Stimulated activated naive CD4-positive, alpha-beta T cell treated with Interleukin-2 at 50 U/mL for 16 hours (primary cell): Measurements from ENCODE around the gene INPP4B.

Experiments
- DNase-seq: peaks from one replicate; lab custom pipeline; 2025; lab: John Stamatoyannopoulos, UW

The INPP4B gene

DNA sequence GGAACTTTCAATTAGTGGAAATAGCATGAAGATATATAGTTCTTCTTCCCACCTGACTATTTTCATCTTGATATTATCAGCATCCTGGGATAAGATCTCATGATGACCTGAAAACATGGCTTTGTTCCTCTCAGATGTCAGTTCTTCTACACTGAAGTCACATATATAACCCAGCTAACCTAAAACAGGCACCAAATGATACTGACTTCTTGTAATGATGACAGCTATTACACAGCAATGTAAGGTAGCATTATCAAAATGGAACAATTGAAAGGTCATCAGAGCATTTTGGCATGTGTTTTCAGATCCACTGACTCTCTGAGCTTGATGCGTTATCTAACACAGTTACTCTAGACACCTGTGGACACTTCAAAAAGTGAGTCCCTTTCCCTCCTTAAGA, 469.9 kb downstream of the INPP4B start:
- DNase-seq, result no peak

DNA sequence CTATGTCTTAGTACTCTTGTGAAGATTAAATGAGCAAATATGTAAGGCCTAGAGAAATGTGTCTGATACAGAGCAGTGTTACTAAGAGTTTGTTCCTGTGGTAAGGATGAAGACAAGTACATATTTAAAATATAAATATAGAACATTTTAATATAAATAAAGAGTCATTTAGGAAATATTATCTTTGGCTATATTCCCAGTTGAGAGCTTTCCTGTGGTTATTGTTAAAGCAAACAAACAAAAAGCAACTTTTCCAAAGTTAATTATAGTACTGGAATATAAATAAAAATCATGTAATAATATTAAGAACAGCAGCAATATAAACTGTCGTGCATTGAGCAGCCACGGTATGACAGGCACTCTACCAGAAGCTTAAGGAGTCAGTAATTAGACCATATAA, 472.5 kb downstream of the INPP4B start:
- DNase-seq, result no peak

DNA sequence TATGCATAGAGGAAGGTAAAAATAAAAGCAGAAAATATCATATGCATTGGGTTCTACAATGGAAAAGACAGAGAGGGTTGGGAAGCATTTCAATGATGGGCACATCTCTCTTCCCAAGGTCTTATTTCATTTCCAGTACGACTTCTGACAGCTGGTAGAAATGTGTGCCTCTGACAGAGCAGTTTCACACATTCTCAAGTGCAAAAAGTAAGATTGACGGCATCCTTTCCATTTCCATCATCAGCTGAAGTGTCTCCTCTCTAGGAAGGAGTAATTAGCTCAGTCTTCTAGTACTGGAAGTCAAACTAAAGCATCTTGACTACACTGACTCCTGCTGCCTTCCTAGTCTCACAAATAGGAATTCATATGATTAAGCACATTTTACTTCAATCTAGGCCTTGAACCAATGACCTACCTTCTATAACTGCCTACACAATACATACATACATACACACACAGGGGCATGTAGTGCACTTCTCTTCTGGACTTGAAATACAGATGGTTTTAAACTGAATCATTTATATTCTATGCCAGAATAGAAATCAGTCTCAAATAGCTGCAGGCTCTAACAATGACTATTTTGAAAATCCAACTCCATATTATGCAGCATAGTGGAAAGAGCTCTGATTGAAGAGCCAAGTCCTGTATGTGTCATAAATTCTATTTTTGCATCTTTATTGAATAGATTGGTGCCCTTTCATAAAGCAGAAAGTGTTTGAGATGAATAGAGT, 473.4 kb downstream of the INPP4B start:
- DNase-seq, result no peak

DNA sequence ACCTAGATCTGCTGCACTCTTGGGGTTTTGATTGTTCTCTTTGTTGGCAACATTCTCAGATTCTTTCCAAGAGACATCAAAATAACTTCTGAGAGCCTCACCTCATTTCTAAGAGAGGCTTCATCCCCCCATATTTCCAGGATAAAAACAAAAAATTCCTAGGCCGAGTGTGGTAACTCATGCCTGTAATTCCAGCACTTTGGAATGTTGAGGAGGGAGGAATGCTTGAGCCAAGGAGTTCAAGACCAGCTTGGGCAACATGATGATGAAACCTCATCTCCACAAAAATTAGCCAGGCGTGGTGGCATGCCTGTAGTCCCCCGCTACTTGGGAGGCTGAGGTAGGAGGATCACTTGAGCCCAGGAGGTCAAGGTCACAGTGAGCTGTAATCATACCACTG, 477.0 kb downstream of the INPP4B start:
- no peak for DNase-seq

DNA sequence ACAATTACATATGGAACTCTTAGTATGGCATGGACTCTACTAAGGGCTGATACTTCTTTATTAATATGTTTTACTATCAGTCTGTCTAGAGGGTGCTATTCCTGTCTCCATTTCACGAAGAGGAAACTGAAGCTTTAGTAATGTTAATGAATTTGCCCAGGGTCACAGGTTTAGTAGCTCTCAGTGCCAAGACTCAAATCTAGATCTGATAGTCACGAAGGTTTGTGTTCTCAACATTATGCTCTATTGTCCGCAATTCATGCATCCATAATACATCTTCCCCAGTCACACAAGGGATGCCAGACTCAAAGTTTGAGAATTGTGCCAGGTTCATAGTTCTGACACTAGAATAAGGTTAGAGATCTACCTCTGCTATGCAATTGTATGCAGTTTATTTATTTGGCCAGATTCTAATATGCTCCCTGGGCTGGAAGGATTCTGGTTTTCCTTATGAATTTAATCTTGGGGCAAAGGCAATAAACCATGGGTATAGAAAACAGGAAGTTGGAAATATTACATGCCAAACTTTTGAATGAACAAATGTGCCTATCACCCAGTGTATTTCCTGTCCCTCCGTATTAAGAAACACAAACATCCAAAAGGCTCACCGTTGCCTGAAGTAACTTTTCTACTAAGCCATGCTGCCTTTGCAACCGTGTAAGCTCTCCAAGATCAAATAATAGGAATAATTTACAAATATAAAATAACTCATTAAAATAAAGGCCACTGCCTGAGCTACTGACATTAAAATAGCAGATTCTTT, 478.5 kb downstream of the INPP4B start:
- DNase-seq, result no peak

DNA sequence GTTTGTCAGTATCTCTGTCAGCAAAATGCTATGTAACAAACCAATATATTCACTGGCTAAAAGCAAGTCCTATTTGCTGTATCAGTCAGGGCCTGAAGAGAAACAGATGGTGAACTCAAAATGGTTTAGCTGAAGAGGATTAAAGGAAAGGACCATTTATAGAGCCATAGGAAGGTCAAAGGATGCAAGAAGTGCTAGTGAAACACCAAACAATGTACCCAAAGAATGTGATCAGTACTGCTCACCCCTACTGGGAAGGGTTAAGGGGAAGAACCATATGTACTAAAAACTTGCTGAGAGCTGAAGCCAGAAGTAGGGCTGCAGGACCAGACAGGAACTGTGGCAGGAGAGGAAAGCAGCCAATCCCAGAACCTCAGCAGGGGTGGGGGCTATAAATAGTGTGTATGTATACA, 479.3 kb downstream of the INPP4B start:
- DNase-seq, result no peak

DNA sequence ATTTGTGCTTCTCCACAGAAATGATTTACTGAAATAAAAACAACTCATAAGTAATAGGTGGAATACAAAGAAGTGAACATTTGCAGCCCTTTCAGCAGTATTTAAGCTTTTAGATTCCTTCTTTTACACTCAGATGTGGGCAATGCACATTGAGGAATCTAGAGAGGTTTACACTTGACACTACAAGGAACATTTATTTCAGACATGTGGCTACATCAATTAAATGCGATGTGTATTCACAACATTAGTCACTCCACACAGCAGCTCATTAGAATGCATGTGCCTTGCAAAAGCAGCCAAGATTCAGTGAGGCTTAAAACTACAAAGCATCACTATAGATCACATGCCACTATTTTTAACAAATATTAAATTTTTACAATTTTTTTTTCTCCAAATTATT, 480.7 kb downstream of the INPP4B start:
- no peak for DNase-seq

DNA sequence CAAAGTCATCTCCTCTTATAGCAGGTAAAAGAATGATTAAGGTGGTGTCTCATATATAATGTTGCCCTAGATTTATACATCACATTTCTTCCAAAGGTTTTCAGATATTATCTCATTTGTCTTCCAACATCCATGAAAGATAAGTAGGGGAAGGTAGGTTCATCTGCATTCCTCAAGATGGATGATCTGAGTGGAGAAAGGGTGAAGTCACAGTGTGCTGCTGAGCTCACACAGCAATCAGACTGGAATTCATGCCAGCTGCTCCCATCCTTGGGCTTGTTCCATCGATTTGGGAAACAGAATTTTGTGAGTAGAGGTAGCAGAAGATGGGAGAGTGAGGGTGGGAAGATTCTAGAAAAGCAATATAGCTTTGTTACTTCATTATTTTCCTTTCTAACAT, 482.4 kb downstream of the INPP4B start:
- DNase-seq, result no peak

DNA sequence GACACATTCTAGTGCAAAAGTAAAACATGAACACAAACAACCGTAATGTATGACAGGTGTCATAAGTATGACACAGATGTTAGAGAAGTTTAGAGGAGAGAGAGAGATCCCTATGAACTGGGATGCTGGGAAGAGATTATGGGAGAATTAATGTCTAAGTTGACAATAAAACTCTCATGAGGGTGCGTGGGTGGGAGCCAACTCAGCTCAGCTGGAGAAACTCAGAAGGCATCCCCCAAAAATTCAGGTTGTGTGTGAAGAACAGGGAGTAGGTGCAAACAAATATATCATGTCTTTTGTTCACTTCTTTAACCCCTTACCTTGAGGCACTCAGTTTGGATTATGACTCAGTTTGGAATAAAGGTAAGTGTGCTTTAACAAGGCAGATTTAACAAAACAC, 484.1 kb downstream of the INPP4B start:
- no peak for DNase-seq

DNA sequence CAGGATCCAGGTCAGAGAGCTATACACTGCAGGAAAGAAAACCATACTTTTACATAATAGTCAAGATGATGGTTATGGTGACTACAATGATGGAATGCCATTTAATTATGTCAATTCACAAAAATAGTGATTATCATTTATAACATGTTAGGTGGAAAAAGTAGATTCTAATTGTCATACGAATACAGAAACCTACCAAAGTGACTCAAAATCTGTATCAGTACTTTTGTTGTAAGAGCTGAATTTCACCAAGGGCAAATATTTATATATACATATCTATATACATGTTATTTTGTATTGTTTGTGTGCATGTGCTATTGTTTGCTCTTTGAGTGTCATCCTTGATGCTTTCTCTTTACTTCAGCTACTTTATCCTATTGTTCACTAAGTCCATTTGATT, 485.4 kb downstream of the INPP4B start:
- DNase-seq, result no peak

DNA sequence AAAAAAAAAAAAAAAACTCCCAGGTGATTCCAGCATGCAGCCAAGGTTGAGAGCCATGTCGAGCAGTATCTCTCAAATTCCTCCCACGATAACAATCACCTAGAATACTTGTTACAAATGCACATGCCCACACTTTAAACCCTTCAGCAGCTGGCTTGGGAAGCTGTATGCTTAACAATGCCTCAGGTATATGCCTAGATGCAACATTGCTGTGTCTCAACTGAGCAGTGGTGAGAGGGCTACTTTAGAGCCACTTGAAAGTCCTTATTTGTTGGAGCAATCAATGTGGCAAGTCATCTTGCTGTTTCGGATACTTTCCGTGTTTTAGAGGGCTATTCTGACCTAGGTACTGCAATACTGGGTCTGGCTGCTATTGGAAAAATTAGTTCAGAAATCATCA, 487.4 kb downstream of the INPP4B start:
- no peak for DNase-seq

DNA sequence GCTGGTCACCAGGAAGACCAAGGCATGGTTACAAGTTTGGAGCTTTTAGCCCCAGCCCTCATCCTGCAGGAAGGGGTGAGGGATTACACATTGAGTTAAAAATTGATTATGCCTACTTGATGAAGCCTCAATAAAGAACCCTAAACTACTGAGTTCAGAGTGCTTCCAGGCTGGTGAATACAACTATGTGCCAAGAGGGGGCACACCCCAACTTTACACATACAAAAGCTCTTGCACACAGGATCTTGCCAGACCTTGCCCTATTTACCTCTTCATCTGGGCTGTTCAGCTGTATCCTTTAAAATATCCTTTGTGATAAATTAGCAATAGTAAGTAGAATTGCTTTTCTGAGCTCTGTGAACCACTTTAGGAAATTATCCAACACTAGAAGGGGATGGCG, 489.3 kb downstream of the INPP4B start:
- DNase-seq, result no peak

DNA sequence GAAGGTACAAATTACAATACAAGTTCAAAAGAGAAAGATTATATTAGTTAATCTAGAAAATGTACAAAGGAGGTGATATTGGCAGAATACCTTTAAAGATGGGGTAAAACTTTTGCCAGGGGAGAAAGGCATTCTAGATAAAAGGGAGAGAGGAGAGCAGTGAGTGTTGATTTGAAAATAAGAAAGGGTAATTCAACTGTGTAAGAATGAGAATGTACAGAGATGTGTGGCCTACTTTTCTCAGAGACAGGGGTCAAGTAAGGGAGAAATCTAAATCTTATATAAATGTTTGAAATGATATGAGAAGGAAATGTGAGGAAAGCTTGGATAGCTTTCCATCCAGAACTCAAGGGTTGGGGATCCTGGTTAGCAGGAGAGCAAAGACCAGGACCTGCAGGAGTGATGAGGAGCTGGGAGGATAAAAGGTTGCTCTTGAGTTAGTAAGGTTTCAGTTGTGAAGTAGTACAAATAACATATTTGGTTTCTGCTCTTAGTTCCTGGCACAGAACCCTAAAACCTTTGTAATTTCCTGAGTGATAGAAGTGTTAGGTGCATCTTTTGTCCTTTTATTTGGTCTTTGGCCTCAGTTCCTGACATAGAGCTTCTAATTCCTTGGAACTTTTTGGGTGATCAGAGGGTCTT, 489.9 kb downstream of the INPP4B start:
- no peak for DNase-seq

DNA sequence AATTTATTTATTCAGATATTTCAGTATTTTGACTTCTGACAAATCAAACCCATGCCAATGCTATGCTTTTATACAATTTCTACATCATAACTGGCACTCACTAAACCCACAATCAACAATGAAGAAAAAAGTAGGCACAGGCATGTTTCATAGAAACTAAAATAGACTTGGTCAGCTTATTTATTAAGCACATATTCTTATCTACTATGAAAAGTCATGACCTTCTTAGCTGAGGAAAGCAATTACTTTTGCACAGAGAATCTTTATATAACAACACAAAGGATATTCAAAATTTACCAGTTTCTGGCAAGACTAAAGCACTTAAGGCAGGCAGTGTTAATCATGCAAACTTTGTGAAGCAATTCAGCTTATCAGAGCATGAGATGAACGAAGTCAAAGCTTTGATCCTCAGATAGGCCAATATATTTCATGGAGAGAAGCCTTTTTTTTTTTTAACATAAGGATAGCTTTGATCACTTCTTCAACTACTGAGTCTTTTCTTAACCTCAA, 490.6 kb downstream of the INPP4B start:
- DNase-seq, result no peak

DNA sequence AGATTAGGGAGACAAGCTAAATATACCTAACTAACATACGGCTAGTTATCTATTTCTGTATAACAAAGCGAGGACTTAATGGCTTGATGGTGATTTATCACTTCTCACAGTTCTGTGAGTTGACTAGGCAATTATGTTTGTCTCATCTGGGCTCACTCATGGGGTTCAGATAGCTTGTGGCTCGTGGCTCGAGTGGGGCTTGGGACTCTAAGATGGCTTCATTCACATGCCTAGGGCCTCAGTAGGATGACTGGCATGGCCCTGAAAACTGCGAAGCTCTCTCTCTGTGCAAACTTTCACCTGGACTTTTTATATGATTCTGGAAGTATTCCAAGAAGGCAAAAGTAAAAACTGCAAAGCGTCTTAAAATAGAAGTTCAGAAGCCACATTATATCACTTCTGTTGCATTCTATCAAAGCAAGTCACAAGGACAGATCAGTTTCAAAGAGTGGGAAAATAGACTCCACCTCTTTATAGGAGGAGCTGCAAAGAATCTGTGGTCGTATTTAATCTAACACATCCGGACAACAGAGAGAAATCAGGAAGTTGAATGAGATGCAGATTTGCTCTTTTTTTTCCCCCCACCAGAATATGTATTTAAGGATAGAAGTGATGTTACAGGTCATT, 491.2 kb downstream of the INPP4B start:
- DNase-seq, result no peak

DNA sequence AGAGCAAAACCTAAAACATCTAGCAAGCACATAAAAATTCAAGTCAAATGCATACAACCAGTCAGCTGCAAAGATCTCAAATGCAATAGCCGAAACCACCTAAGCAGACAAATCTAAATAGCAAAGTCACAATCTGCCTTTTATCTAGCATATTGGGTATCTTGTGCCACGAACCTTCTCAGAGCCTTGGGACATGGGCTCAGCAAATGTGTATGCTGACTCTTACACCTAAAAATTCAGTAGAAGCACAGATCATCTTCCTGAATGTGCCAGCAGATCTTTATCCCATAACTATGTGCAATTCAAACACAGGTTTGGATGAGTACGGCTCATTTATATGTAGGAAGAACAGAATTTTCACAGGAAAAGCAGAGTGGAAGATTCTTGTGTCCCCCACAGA, 492.1 kb downstream of the INPP4B start:
- DNase-seq, result no peak

DNA sequence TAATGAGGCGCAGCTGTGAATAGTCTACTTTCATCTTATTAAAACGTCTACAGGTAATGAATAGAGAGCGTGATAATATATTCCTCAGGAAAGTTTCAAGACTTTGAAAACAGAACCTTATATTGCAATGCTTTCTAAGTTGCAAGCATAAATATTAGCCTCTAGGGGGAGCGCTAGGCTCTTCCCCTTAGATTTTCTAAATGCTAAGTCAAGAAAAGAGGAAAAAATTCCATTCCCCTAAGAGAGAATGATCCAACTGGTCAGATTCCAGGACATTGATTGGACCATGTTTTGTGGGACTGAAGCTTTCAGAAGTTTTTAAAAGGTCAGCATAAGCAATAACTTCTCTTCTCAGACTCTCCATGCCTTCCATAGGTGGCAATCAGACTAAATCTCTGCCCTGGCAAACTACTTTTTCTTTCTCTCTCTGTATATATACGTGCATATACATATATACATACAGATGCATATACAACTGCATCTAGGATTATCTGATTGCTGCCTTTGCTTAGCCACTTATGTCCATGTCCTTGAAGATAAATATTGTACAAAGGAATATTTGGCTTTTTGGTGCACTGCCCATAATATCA, 492.9 kb downstream of the INPP4B start:
- DNase-seq, result no peak

DNA sequence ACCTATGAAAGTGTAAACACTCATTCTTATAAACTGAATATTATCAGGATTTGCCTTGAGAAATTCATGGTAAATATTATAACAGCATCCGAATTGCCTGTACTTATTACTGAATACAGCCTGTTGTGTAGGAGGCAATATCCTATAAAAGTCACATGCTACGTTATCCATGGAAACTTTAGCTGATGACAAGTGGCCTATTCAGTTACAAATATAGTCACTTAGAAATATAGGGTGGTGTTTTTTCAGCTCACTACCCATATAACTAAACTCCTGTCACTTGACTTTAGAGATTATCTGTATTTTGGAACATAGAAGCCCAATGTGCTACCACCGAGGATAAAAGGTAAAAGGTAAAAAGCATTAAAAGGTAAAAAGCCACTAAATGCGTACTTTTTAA, 493.4 kb downstream of the INPP4B start:
- DNase-seq, result no peak

DNA sequence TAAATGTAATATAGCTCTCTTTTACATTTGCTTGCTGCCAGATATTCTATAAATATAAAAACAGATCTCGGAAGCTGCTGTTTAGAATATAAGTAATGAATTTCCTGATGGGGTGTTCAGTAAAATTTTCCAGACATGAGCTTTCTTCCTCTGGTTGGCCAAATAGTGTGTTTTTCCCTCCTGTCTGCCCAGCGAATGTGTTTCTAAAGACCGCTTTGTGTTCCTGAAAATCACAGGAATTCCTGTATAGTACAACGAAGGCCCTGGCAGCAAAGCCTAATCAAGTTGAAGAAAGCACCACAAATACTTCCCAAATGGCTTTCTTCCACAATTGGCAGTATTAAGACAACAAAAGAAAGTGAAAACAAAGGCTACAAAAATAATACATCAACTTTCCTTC, 494.1 kb downstream of the INPP4B start:
- DNase-seq, result no peak

DNA sequence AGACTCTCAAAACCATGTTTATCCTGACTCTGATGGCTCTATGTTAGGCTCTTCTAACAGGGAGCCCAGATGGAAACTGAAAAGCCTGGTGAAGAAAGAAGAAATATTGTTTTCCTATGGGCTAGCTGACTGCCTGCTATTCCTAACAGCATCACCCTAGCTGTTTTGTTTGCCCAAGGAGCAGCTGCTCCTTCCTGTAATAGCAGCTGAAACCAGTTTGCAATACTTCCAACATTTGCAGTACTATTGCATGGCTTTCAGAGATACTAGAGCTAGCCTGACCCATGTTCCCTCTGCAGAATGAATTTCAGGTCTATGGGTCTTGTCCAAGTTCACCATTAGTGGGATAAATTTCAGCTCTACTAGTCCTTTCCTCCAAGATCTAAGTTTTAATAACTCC, 495.2 kb downstream of the INPP4B start:
- no peak for DNase-seq

DNA sequence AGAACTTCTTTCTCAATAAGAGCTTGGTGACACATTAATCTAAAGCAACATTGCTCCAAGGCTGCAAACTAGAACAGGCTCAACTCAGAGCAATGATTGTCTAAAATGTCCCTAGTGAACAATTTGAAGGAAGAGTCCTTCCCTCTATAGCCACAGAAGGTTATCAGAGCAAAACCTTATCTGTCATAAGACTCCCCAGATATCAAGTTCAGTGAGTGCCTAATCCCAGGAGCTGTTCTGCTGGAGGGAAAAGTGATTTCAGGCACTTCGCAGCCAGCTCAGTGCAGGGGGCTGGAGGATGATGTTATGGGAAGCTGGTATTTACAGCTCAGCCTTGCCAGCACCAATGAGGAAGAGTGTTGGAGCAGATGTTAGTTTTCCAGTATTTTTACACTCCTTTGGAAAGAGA, 497.5 kb downstream of the INPP4B start:
- no peak for DNase-seq

DNA sequence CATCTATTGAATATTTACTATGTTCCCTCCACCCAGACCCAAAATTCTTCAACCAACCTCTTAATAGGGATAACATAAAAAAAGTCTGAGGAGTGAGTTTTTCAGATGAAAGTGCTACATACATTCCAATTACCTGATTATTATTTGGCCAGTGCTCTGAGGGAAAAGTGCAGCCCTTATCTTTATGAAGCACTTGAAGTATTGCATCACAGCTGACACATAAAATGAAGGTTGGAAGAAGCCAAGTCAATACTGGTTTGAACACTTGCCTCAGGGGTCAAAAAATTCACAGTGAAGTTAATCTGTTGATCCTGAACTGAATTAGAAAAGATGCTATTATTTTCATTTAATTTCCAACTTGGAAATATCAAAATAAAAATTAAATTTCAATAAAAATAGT, 498.9 kb downstream of the INPP4B start:
- DNase-seq, result no peak
